ENCODE measurements around the gene MYF6. TPM values are rescaled to one million over a fixed set of nuclear protein-coding genes. Genes with fewer than 3 reads are reported as not detected.

The MYF6 gene
- total and polyA plus RNA-seq, 3 experiments from 2014 or later = not detected

DNA sequence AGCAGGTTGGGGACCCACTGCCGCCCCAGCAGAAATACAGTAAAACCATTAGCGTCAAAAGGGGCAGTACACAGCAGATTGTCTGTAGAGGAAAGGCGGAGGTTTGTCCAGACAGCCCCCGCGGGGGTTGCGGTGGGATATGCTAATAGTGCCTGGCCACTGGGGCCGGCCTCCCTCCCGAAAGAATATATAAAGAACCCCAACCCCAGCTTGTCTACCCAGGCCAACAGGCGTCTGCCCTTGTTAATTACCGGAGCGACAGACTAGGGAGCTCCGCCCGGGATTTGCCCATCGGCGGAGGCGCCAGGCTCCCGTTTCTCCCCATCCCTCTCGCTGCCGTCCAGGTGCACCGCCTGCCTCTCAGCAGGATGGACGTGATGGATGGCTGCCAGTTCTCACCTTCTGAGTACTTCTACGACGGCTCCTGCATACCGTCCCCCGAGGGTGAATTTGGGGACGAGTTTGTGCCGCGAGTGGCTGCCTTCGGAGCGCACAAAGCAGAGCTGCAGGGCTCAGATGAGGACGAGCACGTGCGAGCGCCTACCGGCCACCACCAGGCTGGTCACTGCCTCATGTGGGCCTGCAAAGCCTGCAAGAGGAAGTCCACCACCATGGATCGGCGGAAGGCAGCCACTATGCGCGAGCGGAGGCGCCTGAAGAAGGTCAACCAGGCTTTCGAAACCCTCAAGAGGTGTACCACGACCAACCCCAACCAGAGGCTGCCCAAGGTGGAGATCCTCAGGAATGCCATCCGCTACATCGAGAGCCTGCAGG, 9.4 kb downstream of the MYF6 start, which contains the start of gene MYF5:
MYF5 (plus strand) TSS at position 217 of the 774 bp plus-strand sequence; CDS start at position 369, 152 bp downstream.
- H3K27ac Mint-ChIP-seq = no peak within 1 kb of the TSS
- peaks cover 0 to 6% (median 2%) of the 10 kb centered on the region in 5 donors for H3K9me3 Mint-ChIP-seq
- no peaks in the 10 kb centered on the region for H3K4me1 Mint-ChIP-seq
- Histone ChIP-seq H3K36me3 (ENCODE audit: insufficient read depth, low read length) (no peaks in the 10 kb centered on the region), H3K27me3 (ENCODE audit: insufficient read depth, low read length, poor library complexity, severe bottlenecking) (no peaks in the 10 kb centered on the region), H3K4me3 (ENCODE audit: low read length) (no peak within 1 kb of the TSS), H3K4me1 (ENCODE audit: insufficient read depth, low read length) (no peaks in the 10 kb centered on the region), H3K9me3 (ENCODE audit: low read length) (no peaks in the 10 kb centered on the region), H3K27ac (ENCODE audit: low read depth, low read length) (no peak within 1 kb of the TSS)
- H3K4me3 Mint-ChIP-seq = no peak within 1 kb of the TSS
- ChIA-PET POLR2A (no interaction called here), CTCF (no interaction called here)
- no peak for DNase-seq
- H3K36me3 Mint-ChIP-seq = no peaks in the 10 kb centered on the region
- peaks cover 2 to 13% of the 10 kb centered on the region in 2 donors for H3K27me3 Mint-ChIP-seq

DNA sequence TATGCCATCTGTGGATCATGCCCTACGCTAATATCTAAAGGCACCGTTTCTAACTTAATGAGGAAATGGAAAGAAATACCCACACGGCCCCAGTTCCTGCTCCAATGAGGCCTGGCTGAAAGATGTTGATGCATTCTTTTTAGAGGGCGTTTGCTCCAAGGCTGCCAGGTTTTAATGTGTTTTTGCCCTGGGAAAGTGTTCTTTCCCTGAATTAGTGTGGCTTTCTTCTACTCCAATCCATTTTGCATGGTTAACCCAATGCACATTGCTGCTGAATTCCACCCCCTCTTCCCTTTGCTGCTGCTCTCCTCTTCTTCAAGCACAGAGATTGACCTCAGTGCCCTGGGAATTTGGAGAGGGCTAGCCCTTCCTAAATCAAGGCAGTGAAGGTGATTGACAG, 10.4 kb downstream of the MYF6 start:
- no peak overlapping the region for H3K27ac Mint-ChIP-seq
- H3K27ac ChIP-seq (ENCODE audit: low read depth, low read length) = no peak overlapping the region
- no peaks in the 10 kb centered on the region for H3K4me1 Mint-ChIP-seq
- H3K36me3 ChIP-seq (ENCODE audit: insufficient read depth, low read length) = no peaks in the 10 kb centered on the region
- H3K4me3 ChIP-seq (ENCODE audit: low read length) = no peak overlapping the region
- H3K9me3 Mint-ChIP-seq = peaks cover 0 to 6% (median 0%) of the 10 kb centered on the region in 5 donors
- H3K4me3 Mint-ChIP-seq = no peak overlapping the region
- no peak for DNase-seq
- ChIA-PET CTCF (no interaction called here), POLR2A (no interaction called here)
- H3K36me3 Mint-ChIP-seq = no peaks in the 10 kb centered on the region
- no peaks in the 10 kb centered on the region for H3K4me1 ChIP-seq (ENCODE audit: insufficient read depth, low read length)
- no peaks in the 10 kb centered on the region for H3K27me3 ChIP-seq (ENCODE audit: insufficient read depth, low read length, poor library complexity, severe bottlenecking)
- peaks cover 2 to 13% of the 10 kb centered on the region in 2 donors for H3K27me3 Mint-ChIP-seq
- no peaks in the 10 kb centered on the region for H3K9me3 ChIP-seq (ENCODE audit: low read length)

DNA sequence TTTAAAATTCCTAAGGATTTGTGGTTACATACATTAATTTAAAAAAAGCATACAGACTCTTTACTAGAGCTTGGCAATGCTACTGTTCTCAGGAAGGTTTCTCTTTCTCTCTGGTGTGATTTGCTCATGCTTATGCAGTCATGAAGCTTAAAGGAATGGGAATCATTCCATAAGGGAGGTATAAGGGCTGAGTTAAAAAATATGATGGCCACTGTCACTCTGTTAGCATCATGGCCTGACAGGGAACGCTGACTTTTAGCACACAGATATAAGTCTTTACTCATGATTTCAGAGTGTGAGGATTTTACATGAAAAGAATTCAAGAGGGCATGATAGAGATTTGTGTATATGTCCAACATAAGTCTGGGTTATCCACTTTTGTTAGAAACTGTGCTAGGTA, 13.1 kb downstream of the MYF6 start:
- no peaks in the 10 kb centered on the region for H3K27me3 Mint-ChIP-seq
- Histone ChIP-seq H3K36me3 (ENCODE audit: insufficient read depth, low read length) (no peaks in the 10 kb centered on the region), H3K9me3 (ENCODE audit: low read length) (no peaks in the 10 kb centered on the region), H3K27me3 (ENCODE audit: insufficient read depth, low read length, poor library complexity, severe bottlenecking) (no peaks in the 10 kb centered on the region), H3K4me3 (ENCODE audit: low read length) (no peak overlapping the region), H3K4me1 (ENCODE audit: insufficient read depth, low read length) (no peaks in the 10 kb centered on the region), H3K27ac (ENCODE audit: low read depth, low read length) (no peak overlapping the region)
- DNase-seq = no peak
- no peaks in the 10 kb centered on the region for H3K9me3 Mint-ChIP-seq
- H3K4me1 Mint-ChIP-seq = no peaks in the 10 kb centered on the region
- no peak overlapping the region for H3K27ac Mint-ChIP-seq
- POLR2A ChIA-PET = no interaction called here
- no peak overlapping the region for H3K4me3 Mint-ChIP-seq
- CTCF ChIA-PET = no interaction called here
- H3K36me3 Mint-ChIP-seq = no peaks in the 10 kb centered on the region

DNA sequence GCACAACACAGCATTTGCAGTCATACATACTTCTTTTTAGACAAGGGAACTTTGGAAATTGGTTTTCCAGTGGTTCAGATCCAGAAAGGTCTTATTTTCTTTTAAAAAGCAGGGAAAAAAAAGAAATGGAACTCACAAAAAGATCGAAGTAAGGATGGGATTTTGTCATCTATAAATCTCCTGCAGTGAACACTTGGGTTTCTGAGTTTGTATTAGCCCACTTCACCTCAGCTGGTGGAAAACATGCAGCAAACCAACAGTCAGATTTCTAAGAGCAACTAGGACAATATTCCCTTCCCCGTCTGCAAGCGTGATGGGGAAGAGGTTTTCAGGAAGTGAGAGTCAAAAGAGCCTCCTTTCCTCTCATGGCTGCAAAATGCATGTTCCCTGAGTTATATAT, 13.9 kb downstream of the MYF6 start:
- H3K4me3 Mint-ChIP-seq = no peak overlapping the region
- POLR2A ChIA-PET = no interaction called here
- no peak for DNase-seq

DNA sequence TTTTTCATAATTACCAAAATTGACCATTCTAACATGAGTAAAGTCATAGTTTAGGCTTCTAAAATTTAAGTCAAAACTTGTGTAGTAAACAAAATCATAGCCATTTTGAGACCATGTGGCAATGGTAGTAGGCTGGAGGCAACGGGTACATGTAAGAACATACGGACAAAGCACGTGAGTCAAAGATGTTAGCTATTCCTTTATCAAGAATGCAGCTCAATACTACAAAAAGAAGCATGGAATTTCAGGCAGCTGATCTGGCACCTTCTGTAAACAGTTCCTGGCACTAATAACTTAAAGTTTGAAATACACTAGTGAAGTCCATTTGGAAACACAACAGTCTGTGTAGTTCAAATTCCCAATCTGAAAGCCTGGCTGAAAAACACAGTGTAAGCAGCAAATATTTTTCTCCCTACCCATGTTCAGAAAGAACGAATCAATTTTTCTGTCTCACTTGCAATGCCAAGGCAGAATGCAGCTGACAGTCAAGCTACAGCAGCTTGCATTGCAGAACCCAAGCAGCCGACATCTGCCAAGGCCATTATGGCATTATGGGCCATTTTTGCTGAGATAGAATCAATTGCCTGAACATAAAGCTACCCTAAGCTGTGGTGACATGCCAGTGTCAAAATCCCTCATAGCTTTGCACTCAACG, 38.5 kb downstream of the MYF6 start:
- H3K4me1 Mint-ChIP-seq = no peaks in the 10 kb centered on the region
- peaks cover 0 to 1% of the 10 kb centered on the region in 2 donors for H3K27me3 Mint-ChIP-seq
- Histone ChIP-seq H3K36me3 (ENCODE audit: insufficient read depth, low read length) (no peaks in the 10 kb centered on the region), H3K27ac (ENCODE audit: low read depth, low read length) (no peak overlapping the region), H3K27me3 (ENCODE audit: insufficient read depth, low read length, poor library complexity, severe bottlenecking) (no peaks in the 10 kb centered on the region), H3K9me3 (ENCODE audit: low read length) (no peaks in the 10 kb centered on the region), H3K4me3 (ENCODE audit: low read length) (no peak overlapping the region), H3K4me1 (ENCODE audit: insufficient read depth, low read length) (no peaks in the 10 kb centered on the region)
- peaks cover 2 to 15% (median 4%) of the 10 kb centered on the region in 5 donors for H3K9me3 Mint-ChIP-seq
- ChIA-PET CTCF (no interaction called here), POLR2A (no interaction called here)
- H3K36me3 Mint-ChIP-seq = no peaks in the 10 kb centered on the region
- DNase-seq = no peak
- H3K4me3 Mint-ChIP-seq = no peak overlapping the region
- no peak overlapping the region for H3K27ac Mint-ChIP-seq

More for the DNA sequence above, 13.9 kb downstream of the MYF6 start:
- Mint-ChIP-seq H3K27ac (no peak overlapping the region), H3K4me1 (no peaks in the 10 kb centered on the region), H3K36me3 (no peaks in the 10 kb centered on the region), H3K9me3 (no peaks in the 10 kb centered on the region), H3K27me3 (no peaks in the 10 kb centered on the region)
- no peak overlapping the region for H3K27ac ChIP-seq (ENCODE audit: low read depth, low read length)
- H3K4me1 ChIP-seq (ENCODE audit: insufficient read depth, low read length) = no peaks in the 10 kb centered on the region
- H3K36me3 ChIP-seq (ENCODE audit: insufficient read depth, low read length) = no peaks in the 10 kb centered on the region
- H3K9me3 ChIP-seq (ENCODE audit: low read length) = no peaks in the 10 kb centered on the region
- no peak overlapping the region for H3K4me3 ChIP-seq (ENCODE audit: low read length)
- CTCF ChIA-PET = no interaction called here
- no peaks in the 10 kb centered on the region for H3K27me3 ChIP-seq (ENCODE audit: insufficient read depth, low read length, poor library complexity, severe bottlenecking)

DNA sequence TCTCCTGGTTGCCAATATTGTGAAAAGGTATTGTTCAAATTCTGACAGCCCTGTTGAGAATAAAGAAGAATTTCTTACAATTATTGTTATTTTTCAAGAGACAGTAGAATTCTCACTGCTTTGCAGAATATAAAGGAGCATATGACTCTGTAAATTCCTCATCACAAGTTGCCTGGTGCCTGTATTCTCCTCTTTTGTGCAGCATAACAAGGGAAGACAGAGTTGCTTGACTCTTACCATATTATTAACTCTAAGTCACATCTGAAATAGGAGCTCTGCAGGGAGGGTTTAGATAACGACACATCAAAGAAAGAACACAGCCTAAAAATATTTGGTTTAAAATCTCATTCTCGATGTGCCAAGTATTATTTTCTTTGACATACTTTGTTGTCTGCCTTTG, 40.4 kb downstream of the MYF6 start:
- DNase-seq = no peak
- CTCF ChIA-PET = no interaction called here
- Mint-ChIP-seq H3K9me3 (peaks cover 0 to 13% (median 3%) of the 10 kb centered on the region in 5 donors), H3K27me3 (no peaks in the 10 kb centered on the region), H3K4me1 (no peaks in the 10 kb centered on the region), H3K36me3 (no peaks in the 10 kb centered on the region), H3K27ac (no peak overlapping the region), H3K4me3 (no peak overlapping the region)
- Histone ChIP-seq H3K4me1 (ENCODE audit: insufficient read depth, low read length) (no peaks in the 10 kb centered on the region), H3K27ac (ENCODE audit: low read depth, low read length) (no peak overlapping the region), H3K4me3 (ENCODE audit: low read length) (no peak overlapping the region), H3K9me3 (ENCODE audit: low read length) (no peaks in the 10 kb centered on the region), H3K27me3 (ENCODE audit: insufficient read depth, low read length, poor library complexity, severe bottlenecking) (no peaks in the 10 kb centered on the region), H3K36me3 (ENCODE audit: insufficient read depth, low read length) (no peaks in the 10 kb centered on the region)
- POLR2A ChIA-PET = no interaction called here

DNA sequence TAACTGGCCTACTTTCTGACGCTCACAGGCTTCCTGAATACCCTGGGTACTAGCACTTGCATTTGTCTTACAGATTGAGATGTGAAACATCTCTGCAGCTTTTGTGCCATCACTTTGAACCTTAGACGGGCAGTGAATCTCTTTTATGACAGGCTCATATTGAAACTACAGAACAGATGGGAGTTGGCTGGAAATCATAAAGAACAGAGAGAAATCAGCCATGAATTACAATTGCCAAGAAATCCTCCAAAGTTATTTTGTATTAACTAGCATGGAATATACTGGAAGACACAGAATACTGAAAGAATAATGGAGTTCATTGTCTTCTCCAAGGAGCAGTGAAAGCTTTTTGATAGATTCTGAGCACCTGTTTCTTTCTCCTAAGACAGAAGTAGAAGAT, 42.0 kb downstream of the MYF6 start:
- Mint-ChIP-seq H3K36me3 (no peaks in the 10 kb centered on the region), H3K4me3 (no peak overlapping the region), H3K9me3 (peaks cover 0 to 11% (median 3%) of the 10 kb centered on the region in 5 donors), H3K27me3 (no peaks in the 10 kb centered on the region), H3K4me1 (no peaks in the 10 kb centered on the region), H3K27ac (no peak overlapping the region)
- ChIA-PET CTCF (no interaction called here), POLR2A (no interaction called here)
- H3K4me3 ChIP-seq (ENCODE audit: low read length) = no peak overlapping the region
- no peak for DNase-seq
- no peaks in the 10 kb centered on the region for H3K27me3 ChIP-seq (ENCODE audit: insufficient read depth, low read length, poor library complexity, severe bottlenecking)
- H3K4me1 ChIP-seq (ENCODE audit: insufficient read depth, low read length) = no peaks in the 10 kb centered on the region
- H3K9me3 ChIP-seq (ENCODE audit: low read length) = no peaks in the 10 kb centered on the region
- no peaks in the 10 kb centered on the region for H3K36me3 ChIP-seq (ENCODE audit: insufficient read depth, low read length)
- H3K27ac ChIP-seq (ENCODE audit: low read depth, low read length) = no peak overlapping the region

DNA sequence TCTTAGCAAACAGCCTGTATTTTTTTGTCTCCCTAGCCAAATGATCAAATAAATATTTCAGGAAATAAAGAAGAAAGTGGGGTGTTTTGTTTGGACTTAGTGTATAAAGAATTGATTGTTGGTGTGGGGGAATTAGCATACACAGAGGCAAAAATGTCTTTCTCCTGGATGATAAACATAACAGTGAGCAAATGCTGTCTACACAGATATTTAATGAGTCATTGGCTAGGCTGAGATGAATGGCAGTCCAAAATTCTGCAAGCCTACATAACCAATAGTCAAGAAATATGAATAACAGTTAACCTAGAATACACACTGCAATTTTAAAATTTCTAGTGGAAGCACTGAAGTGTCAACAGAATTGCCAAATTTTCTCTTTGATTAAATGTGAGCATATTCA, 45.0 kb downstream of the MYF6 start:
- Mint-ChIP-seq H3K4me3 (no peak overlapping the region), H3K27ac (no peak overlapping the region), H3K27me3 (no peaks in the 10 kb centered on the region), H3K9me3 (peaks cover 0 to 10% (median 4%) of the 10 kb centered on the region in 5 donors), H3K36me3 (no peaks in the 10 kb centered on the region), H3K4me1 (no peaks in the 10 kb centered on the region)
- CTCF ChIA-PET = no interaction called here
- Histone ChIP-seq H3K4me3 (ENCODE audit: low read length) (no peak overlapping the region), H3K4me1 (ENCODE audit: insufficient read depth, low read length) (no peaks in the 10 kb centered on the region), H3K27ac (ENCODE audit: low read depth, low read length) (no peak overlapping the region), H3K27me3 (ENCODE audit: insufficient read depth, low read length, poor library complexity, severe bottlenecking) (no peaks in the 10 kb centered on the region), H3K9me3 (ENCODE audit: low read length) (no peaks in the 10 kb centered on the region), H3K36me3 (ENCODE audit: insufficient read depth, low read length) (no peaks in the 10 kb centered on the region)
- DNase-seq = no peak
- POLR2A ChIA-PET = no interaction called here

All from CD8-positive, alpha-beta memory T cell (primary cell).